Smooth muscle cell of the brain vasculature (primary cell): ENCODE data around the gene ESPN.

ENCODE experiments used
- DNase-seq: peaks from one replicate; pipeline ENCODE4 v3.0.0-alpha.2; 2012; ENCODE audit warnings: low read depth, low spot score

Gene ESPN

DNA sequence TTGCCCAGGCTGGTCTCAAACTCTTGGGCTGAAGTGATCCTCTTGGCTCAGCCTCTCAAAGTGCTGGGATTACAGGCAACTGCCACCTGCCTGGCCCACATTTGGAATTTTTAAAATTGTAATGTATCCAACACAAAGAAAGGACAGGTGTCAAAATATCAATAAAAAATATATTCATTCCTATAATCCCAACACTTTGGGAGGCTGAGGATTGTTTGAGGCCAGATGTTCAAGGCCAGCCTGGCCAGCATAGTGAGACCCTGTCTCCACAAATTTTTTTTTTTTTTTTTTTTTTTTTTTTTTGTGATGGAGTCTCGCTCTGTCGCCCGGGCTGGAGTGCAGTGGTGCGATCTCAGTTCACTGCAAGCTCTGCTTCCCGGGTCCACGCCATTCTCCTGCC is 14.8 kb upstream of the ESPN start:
- DNase-seq = no peak

DNA sequence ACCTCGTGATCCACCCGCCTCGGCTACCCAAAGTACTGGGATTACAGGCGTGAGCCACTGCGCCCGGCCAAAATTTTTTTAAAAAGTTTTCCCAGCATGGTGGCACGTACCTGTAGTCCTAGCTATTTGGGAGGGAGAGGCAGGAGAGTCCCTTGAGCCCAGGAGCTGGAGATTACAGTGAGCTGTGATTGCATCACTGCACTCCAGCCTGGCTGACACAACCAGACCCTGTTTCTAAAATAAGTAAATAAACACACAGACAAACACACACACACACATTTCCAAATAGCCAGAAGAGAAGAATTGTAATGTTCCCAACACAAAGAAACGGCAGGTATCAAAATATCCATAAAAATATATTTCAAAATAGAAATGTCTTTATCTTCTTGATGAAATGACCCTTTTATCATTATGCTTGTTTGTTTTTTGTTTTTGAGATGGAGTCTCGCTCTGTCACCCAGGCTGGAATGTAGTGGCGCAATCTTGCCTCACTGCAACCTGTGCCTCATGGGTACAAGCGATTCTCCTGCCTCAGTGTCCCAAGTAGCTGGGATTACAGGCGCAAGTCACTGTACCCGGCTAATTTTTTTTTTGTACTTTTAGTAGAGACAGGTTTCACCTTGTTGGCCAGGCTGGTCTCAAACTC is 14.2 kb upstream of the ESPN start:
- no peak for DNase-seq

DNA sequence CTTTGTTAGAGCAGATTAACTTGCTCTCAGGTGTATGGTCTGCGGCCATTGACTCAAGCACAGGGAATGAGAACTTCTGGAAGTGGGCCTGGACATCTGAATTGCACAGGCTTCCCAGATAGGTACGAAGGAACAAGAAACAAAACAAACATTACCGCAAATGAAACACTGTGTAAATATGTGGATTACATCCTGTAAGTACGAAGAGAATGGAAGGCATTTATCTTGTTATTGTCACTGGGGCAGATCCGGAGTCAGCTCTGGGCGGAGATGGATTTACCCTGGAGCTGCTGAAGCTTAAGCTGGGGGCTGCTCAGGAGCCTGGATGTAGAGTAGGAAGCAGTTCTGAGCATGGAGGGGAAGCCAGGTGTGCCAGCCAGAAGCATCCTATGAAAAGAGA is 11.7 kb upstream of the ESPN start:
- no peak for DNase-seq

DNA sequence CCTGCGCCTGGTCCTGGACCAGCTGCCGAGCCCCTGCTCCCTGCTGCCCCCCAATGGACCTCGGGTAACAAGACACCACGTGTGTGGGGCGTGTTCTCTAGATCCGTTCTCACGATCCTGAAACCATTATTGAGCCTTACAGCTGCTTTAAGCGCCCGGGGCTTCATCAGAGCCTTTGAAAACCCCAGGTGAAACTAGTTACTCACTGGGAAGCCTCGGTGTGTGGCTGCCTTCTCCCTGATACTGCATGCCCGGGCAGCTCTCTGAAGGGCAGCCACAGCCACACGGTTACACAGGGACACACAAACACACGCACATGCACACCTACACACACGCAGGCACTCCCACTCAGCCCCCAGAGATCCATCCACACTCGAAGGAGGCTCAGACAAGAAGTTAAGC is 10.1 kb upstream of the ESPN start:
- DNase-seq = no peak

DNA sequence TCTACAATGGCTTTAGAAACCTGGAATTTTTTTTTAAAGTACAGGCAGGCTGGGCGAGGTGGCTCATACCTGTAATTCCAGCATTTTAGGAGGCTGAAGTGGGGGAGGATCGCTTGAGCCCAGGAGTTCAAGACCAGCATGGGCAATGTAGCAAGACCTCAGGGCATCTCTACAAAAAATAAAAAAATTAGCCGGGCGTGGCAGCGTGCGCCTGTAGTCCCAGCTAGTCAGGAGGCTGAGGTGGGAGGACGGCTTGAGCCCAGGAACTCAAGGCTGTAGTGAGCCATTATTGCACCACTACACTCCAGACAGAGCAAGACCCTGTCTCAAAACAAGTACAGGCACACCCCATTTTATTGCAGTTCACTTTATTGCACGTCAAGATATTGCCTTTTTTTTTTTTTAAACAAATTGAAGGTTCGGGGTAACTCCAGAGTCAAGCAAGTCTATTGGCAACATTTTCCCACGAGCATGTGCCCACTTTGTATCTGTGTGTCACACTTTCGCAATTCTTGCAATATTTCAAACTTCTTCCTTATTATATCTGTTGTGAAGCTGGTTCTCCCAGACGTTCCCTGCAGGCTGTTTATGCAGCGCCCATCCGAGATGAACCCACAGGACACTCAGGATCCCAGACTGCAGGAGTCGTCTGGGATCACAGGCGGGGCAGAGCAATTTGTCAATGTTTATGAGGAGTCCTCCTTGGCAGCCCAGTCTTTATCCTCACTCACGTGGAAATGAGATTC is 9.5 kb upstream of the ESPN start:
- no peak for DNase-seq

DNA sequence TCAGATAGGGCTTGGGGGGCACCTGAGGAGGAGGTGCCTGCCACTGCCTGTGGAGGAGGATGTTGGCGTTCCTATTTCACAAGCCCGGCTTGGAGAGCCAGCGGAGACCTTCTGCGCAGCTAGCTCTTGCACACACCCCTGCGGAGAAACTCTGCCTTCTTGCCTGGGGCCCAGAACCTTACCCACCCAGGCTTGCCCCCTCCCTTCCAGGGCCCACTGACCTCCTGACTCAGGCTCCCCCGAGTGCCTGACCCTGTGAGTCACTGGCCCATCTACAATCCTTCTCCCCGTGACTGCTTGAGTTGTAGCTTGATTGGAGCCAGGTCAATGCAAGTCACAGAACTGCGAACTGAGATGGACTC is 8.3 kb upstream of the ESPN start:
- no peak for DNase-seq

DNA sequence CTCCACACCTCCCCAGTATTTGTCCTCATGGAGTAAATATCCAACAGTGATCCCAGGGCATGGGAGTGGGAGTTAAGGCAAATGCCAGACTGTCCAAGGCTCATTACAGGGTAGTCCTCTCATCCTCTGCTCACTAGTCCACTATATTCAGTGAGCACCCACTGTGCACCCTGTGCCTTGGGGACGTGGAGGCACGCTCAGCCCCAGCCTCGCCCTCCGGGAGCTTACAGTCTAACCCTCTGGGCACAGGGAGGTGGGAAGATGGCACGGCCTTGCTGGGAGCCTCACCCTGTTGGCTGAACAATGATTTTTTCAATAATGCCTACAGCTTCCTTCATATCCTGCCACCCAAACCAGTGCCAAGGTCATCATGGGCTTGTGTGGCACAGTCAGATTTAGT is 7.7 kb upstream of the ESPN start:
- no peak for DNase-seq

DNA sequence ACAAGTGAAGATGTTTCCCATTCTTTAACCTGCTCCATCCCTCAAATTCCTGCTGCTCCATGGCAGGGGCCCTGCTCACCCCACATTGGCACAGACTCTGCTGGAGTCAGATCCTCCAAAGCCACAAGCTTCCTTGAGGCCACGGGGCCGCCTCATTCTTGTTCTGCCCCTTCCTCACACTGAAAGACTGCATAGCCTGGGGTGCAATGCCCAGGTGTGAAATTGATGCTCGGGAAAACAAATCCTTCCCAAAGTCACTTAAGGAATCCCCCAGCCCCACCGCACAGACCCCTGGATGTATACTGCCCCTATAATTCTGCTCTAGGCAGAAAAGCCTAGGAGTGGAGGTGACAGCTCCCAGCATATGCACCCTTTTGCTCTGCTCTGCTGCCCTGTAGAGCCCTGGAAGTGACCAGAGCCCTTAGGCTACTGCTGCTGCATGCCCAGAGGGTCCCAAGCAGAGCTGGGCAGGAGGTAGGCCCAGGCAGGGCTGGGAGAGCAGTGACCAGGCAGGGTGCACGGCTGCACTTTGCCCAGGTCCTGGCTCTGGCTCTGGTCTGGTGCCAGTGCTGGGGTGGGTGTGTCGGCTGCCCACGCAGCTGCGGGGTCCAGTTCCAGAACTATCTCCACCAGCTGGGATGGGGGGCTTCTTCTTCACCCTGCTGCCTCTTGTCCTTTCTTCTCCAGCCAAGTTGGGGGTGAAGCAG is 6.5 kb upstream of the ESPN start:
- no peak for DNase-seq

DNA sequence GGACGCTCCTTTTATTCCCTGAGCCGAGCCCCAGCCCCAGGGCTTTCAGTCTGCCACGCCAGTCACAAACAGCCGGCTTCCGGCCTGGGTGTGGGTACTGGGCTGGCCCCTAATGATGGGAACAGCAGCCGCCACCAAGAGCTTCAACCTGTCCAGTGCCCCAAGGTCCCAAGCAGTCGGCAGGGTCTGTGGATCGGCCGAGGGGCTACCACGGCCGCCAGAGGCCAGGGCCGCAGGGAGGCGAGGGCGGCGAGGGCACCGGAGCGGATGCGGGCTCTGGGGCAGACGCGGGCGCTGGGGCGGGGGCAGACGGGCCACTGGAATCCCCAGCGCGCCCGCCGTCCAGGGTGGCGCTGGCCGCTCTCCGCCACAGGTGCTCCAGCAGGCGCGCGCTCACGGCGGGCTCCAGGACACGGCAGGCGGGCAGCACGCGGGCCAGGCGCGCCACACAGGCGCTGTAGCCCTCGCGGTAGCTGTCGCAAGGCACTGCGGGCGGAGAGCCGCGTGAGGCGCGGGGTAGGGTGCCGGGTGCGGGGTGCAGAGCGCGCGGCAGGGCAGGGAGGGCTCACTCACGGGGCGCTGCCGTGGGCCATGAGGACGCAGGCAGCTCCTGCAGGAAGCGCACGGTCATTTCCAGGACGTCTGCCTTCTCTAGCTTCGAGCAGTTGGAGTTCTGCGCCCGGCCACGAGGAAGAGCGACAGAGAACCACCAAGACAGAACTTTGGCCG is 5.7 kb upstream of the ESPN start:
- no peak for DNase-seq

DNA sequence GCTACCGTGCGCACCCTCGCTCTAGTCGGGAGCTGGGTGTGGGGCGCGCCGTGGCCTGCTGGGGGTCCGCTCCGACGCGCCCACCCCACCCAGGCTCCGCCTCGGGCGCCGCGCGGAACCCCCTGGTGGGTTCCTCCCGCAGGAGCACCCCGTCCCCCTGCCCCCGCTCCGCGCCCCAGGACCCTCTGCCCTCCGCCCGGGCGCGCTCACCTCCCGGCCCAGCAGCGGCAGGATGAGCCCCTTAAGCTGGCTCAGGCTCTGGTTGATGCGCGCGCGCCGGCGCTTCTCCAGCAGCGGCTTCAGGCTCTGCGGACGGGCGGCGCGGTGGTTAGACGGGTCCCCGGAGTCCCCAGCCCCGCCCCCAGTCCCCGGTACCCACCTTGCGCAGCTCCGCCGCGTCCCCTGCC is 5.2 kb upstream of the ESPN start:
- DNase-seq = no peak

DNA sequence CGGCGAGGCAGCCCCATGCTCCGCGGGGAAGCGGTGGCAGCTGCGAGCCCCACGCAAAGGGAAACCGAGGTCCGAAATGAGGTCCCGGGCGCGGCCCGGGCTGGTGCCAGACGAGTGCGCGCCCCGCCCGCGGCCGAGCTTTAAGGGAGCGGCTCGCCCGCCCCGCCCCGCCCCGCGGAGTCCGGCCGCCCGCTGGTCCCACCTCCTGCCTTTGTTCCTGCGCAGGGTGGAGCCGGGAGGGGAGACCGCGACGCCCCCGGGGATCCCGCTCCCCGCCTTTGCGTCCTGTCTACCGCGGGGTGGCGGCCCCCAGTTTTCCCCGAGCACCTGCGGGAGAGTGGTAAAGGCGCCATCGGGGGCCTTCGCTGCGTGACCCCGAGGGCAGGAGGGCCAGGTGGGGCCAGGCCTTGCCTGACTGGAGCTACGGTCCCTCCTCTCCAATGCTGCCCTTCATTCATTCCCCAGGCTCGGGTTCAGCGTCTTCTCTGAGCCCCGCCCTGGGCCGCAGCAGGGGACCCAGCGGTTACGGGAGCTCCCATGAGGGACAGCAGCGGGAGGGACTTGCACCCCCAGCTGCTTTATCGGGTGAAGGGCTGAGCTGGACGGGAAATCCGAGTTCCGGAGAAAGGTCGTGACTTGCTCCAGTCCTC is 4.6 kb upstream of the ESPN start, which contains the start of gene HES2:
Gene HES2 (minus strand): TSS at position 116 of the 650 bp plus-strand sequence. CDS start 99 bp downstream, at position 17.
- DNase-seq = no peak

DNA sequence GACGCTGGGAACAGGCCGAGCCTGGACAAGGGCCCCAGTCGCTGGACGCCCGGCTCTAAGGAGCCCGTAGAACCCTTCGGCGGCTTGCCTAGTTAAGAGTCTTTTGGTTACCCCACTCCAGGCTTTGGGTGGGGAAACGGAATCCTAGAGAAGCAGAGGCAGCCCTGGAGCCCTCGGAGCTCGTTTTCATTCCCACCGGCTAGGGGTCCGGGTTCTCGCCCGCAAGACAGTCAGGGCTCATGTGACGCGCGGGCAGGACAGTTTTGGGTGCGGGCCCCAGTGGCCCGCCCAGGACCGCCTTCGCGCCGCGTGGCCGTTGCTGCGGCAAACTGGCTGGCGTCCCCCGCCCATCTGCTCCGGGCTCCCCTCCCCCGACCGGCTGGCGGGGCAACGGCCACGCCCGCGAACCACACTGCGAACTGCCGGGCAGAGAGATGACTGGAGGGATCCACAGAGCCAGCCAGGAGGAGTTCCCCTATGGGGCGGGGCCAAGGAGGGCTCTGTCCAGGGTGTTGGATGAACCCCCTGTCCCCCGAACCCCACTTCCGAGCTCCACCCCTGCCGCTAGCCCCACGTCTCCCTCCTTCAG is 4.0 kb upstream of the ESPN start:
- no peak for DNase-seq

DNA sequence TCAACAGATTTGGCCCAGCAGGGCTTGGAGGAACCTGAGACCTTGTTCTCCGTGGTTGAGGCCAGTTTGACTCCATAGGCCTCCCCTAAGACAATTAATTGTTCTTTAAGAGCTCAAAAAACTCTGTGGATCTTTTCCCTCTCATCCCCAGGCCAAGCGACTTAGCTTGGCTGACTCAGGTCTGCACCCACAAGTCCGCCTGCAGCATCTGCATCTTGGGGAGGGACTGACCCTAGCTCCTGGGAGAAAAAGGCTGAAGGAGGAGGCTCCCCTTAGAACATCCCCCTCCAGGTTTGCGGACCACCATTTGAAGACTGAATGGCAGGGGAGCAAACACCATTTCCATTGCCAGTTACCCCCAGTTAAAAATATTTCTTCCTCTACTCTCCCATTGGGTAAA is 3.3 kb upstream of the ESPN start:
- DNase-seq = no peak

DNA sequence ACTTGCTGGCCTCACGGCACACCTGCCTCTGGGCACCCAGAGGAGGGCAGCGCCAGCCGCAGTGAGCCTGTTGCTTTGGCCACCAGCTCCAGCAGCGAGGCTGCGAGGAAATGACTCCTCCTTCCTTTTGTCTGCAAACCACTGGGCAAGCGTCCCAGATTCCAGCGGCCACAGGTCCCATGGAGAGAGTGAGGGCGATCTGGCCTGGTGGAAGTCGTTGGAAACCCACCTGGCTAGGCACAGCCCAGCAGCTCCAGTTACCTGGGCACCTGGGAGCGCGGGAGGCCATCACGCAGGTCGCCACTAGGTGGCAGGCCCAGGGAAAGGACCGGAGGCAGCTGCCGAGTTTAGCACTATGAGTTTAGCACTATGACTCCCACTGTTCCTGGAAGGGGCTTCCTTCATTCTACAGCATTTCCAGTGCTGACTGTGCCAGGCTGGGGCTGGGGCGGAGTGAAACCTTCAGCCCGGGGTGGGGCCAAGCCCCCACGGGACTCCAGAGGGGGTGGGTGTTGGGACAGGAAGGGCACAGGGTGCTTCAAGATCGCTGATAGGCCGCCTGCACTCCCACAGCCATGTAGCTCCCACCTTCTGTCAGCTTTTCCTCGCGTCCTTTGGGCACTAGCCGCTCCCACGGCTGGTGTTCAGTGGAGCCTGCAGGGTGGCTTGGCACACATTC is 1.1 kb upstream of the ESPN start:
- DNase-seq = no peak

DNA sequence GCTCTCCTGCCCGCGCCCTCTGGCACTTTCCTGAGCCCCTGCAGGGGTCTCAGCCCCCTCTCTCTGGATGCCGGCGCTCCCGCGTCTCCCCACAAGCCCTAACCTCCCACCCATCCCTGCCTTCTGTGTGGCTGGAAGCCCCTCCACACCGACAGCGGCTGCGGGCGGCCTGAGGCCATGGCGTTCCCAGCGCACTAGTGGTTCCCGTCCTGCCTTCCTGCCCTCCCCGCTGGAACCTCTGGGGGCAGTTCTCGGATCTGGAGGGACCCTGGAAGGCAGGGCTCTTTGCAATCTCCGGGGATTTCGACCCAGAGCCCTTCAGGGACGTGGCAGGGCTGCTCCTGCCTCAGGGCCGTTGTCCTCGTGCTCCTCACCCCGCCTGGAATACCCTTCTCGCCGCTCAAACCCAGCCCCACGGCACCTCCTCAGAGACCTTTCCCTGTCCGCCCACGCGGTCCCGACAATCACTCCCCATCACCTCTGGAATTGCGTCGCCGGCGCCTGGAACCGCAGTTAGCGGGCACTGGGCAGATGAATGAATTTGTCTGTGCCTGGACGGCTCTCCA is 493 bp upstream of the ESPN start:
- no peak for DNase-seq

DNA sequence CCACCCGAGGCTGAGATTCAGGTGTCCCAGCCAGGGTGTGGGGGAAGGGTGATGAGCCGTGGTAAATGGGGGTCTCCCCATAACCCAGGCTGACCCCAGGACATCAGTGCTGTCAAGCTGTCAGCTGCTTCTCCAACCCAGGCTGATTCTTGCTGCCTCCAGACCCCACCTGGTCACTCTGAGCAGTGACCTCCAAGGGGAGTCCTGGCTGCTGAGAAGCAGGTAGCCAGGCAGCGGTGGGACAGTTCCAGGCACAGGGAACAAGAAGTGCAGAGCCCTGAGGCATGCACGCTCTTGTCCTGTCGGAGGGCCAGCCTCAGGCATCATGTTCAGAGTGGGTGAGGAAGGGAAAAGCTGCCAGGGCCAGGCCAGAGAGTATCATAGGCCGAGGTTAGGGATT is 1.1 kb downstream of the ESPN start:
- DNase-seq = no peak

DNA sequence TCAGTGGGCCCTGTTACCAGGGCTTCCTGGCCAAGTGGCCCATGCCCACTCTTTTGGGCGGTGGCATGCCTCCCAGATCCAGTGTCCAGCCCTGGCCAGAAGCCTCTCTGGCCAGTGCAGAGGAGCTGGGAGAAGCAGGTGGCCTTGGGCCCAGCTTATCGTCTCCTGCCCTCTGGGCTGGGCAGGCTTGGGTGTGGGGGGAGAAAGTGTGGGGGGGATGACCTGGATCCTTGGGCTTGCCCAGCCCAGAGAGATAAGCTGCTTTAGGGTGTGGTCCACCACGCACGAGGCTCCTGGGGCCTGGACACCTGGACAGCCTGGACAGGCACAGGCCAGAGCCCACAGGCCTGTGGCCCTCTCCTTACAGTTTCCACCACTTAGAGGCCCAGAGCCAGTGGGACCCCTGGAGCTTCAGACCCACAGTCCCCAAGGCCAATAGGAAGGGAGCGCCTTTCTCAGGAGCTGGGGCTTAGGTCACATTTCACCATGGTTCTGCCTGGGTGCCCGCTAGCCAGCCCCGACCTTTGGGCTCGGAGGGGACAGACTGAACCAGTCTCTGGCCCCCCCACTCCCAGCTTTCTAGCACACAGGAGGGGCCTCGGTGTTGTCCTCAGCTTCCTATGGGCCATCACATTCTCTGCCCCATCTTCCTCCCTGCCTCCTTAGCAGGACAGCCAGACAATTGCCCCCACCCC is 1.8 kb downstream of the ESPN start:
- DNase-seq = no peak

DNA sequence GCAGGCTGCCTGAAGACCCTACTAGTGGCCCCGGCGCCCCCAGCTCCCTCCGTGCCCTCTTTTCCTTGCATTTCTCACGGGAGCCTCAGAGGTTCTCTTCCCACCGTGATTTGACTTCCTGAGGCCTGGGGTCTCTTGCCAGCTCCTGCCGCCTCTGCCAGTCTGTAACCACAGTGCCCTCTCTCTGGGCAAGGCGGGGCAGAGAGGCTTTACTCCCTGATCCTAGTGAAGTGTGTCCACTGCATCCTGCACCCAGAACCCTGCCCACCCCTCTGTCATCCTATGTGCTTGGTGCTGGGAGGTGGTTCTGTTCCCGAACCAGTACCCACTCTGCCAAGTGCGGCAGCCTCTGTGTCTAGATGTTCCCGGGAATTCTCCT is 2.4 kb downstream of the ESPN start:
- no peak for DNase-seq

DNA sequence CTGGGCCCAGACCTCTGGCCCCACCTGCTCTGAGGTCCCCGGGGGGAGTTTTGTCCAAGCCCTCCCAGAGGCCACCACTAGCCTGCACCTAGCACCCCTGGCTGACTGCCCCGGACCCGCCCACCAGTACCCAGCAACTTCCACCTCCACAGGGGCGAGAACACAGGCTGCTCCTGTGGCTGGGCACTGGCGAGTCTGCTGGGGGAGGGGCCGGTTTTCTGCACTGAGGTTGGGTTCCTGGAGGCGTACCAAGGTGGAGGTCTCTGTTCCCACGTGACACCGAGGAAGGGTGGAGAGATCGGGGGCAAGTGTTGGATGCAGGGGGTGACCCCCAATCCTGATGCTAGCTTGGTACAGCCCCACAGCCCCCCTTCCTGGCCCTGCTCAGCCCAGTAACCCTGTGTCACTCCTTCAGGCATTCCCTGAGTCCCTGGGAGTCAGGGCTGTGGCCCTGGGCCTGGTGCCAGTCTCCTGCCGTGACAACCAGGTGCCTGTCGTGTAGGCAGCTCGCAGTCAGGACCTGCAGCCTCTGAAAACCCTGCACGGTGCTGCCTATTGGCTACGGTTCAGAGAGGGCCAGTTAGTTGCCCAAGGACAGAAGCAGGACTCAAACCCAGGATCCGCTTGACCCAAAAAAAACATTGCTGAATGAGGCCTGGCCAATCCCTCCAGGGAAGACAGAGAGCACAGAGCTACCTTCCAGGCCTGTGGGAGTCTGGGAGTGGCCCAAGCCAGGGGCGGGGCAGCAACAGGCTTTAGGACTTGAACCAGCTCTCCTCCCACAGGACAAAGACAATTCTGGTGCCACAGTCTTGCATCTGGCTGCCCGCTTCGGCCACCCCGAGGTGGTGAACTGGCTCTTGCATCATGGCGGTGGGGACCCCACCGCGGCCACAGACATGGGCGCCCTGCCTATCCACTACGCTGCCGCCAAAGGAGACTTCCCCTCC is 3.1 kb downstream of the ESPN start:
- DNase-seq = no peak
